ENCODE data around the gene ADGRD2.

- TF ChIP-seq, protein P1, sequence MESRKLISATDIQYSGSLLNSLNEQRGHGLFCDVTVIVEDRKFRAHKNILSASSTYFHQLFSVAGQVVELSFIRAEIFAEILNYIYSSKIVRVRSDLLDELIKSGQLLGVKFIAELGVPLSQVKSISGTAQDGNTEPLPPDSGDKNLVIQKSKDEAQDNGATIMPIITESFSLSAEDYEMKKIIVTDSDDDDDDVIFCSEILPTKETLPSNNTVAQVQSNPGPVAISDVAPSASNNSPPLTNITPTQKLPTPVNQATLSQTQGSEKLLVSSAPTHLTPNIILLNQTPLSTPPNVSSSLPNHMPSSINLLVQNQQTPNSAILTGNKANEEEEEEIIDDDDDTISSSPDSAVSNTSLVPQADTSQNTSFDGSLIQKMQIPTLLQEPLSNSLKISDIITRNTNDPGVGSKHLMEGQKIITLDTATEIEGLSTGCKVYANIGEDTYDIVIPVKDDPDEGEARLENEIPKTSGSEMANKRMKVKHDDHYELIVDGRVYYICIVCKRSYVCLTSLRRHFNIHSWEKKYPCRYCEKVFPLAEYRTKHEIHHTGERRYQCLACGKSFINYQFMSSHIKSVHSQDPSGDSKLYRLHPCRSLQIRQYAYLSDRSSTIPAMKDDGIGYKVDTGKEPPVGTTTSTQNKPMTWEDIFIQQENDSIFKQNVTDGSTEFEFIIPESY (IDR thresholded peaks at IDR 0.05) = no peak
- TF ChIP-seq, protein P2, sequence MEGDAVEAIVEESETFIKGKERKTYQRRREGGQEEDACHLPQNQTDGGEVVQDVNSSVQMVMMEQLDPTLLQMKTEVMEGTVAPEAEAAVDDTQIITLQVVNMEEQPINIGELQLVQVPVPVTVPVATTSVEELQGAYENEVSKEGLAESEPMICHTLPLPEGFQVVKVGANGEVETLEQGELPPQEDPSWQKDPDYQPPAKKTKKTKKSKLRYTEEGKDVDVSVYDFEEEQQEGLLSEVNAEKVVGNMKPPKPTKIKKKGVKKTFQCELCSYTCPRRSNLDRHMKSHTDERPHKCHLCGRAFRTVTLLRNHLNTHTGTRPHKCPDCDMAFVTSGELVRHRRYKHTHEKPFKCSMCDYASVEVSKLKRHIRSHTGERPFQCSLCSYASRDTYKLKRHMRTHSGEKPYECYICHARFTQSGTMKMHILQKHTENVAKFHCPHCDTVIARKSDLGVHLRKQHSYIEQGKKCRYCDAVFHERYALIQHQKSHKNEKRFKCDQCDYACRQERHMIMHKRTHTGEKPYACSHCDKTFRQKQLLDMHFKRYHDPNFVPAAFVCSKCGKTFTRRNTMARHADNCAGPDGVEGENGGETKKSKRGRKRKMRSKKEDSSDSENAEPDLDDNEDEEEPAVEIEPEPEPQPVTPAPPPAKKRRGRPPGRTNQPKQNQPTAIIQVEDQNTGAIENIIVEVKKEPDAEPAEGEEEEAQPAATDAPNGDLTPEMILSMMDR (IDR thresholded peaks at IDR 0.05; ENCODE audit: low read depth, low read length, missing input control) = no peak
- TF ChIP-seq GABPA (IDR thresholded peaks at IDR 0.05 in 1 of 2, conservative IDR thresholded peaks at IDR 0.05 in 1 of 2) = no peak
- no peak for TF ChIP-seq MAX (IDR thresholded peaks at IDR 0.05)
- TF ChIP-seq FOXA2 (IDR thresholded peaks at IDR 0.05) = no peak
- TF ChIP-seq YY1 (IDR thresholded peaks at IDR 0.05) = no peak
- no peak for TF ChIP-seq RAD21 (IDR thresholded peaks at IDR 0.05)
- no peak for TF ChIP-seq REST (IDR thresholded peaks at IDR 0.05)
- TF ChIP-seq TAF1 (conservative IDR thresholded peaks at IDR 0.05) = no peak
- no peak for TF ChIP-seq SP1 (IDR thresholded peaks at IDR 0.05)
- no peak for TF ChIP-seq RXRA (IDR thresholded peaks at IDR 0.05)
- no peak for TF ChIP-seq FOXA1 (IDR thresholded peaks at IDR 0.05)
- TF ChIP-seq JUND (IDR thresholded peaks at IDR 0.05) = no peak
Observed at GRCh38 chr9:124506931-124507879, 57.0 kb downstream of the ADGRD2 start, which contains the start of gene NR5A1.
